HepG2 (cell line): ENCODE measurements around the gene MICAL3. TPM values are rescaled to one million over a fixed set of nuclear protein-coding genes. Genes with fewer than 3 reads are reported as not detected.

Experiments used
- AHR ChIP-seq: IDR thresholded peaks from 2 replicates; pipeline ENCODE4 v1.6.1; 2018; ENCODE audit warnings: missing genetic modification reagents, missing compliant biosample characterization
- BCL6 ChIP-seq: IDR thresholded peaks from 2 replicates; pipeline ENCODE4 v1.6.1; 2016; ENCODE audit warnings: missing genetic modification reagents, missing compliant biosample characterization
- KLF11 ChIP-seq: IDR thresholded peaks from 2 replicates; pipeline ENCODE4 v1.6.1; 2016; ENCODE audit warnings: missing compliant biosample characterization
- MAX ChIP-seq: IDR thresholded peaks from 2 replicates; pipeline ENCODE4 v1.6.1; 2012; ENCODE audit warnings: inconsistent platforms
- ZBTB34 ChIP-seq: sonication (generic); formaldehyde crosslinking; IDR thresholded peaks from 2 replicates; pipeline ENCODE4 v1.8.0; 2022; ENCODE audit warnings: mild to moderate bottlenecking, missing genetic modification reagents
- ZBTB49 ChIP-seq: sonication (generic); formaldehyde crosslinking; IDR thresholded peaks from 2 replicates; pipeline ENCODE4 v1.4.0; 2020; ENCODE audit warnings: missing genetic modification reagents, borderline replicate concordance
- ZFX ChIP-seq: sonication (generic); formaldehyde crosslinking; IDR thresholded peaks from 2 replicates; pipeline ENCODE4 v1.4.0; 2020; ENCODE audit warnings: mild to moderate bottlenecking, low read depth, missing genetic modification reagents, moderate library complexity
- ZMAT5 ChIP-seq: sonication (generic); formaldehyde crosslinking; IDR thresholded peaks from 2 replicates; pipeline ENCODE4 v1.5.0; 2020; ENCODE audit warnings: mild to moderate bottlenecking, low read depth, missing genetic modification reagents, borderline replicate concordance
- ZNF605 ChIP-seq: sonication (generic); formaldehyde crosslinking; IDR thresholded peaks from 2 replicates; pipeline ENCODE4 v1.8.0; 2022; ENCODE audit warnings: mild to moderate bottlenecking, missing genetic modification reagents
- ZNF792 ChIP-seq: IDR thresholded peaks from 2 replicates; pipeline ENCODE4 v1.6.1; 2016
- polyA plus RNA-seq, 8 experiments: library from polyadenylated mRNA; depleted of rRNA in 3 of 8; stranded (reverse) in 7 of 8; unstranded in 1 of 8; fragments of >200 nt; fragmentation: Illumina TruSeq in 4 of 8; extraction: Trizol in 4 of 8; gene quantifications; 2 replicates each; pipeline versions ENCODE4 v1.2.1 to v1.2.3, GENCODE V29; 2011 to 2016; ENCODE audit warnings: low read depth in 4 of 8, missing spikeins in 1 of 8, mixed read lengths in 1 of 8; ENCODE audit not compliant: insufficient read depth in 1 of 8
- total RNA-seq, 5 experiments: library from RNA; depleted of rRNA; stranded (reverse); fragments of >200 nt; fragmentation: Illumina TruSeq; extraction: Trizol; gene quantifications; 2 replicates each; pipeline ENCODE4 v1.2.3, GENCODE V29; 2016; ENCODE audit warnings: low read depth in 1 of 5
- TF ChIP-seq, protein P1 (sequence below): sonication (generic); formaldehyde crosslinking; IDR thresholded peaks from 2 replicates; pipeline ENCODE4 v1.5.0; 2020; ENCODE audit warnings: mild to moderate bottlenecking, missing genetic modification reagents, borderline replicate concordance
- TF ChIP-seq, protein P2 (sequence below): sonication (generic); formaldehyde crosslinking; IDR thresholded peaks from 2 replicates; pipeline ENCODE4 v1.8.0; 2022; ENCODE audit warnings: missing genetic modification reagents, mild to moderate bottlenecking, moderate library complexity, borderline replicate concordance

Gene MICAL3
- total and polyA plus RNA-seq, 2 of the 13 experiments (the other 11 are each of a cell fraction or from before 2014, with no cell fraction given): 5.3 to 12.5 TPM

DNA sequence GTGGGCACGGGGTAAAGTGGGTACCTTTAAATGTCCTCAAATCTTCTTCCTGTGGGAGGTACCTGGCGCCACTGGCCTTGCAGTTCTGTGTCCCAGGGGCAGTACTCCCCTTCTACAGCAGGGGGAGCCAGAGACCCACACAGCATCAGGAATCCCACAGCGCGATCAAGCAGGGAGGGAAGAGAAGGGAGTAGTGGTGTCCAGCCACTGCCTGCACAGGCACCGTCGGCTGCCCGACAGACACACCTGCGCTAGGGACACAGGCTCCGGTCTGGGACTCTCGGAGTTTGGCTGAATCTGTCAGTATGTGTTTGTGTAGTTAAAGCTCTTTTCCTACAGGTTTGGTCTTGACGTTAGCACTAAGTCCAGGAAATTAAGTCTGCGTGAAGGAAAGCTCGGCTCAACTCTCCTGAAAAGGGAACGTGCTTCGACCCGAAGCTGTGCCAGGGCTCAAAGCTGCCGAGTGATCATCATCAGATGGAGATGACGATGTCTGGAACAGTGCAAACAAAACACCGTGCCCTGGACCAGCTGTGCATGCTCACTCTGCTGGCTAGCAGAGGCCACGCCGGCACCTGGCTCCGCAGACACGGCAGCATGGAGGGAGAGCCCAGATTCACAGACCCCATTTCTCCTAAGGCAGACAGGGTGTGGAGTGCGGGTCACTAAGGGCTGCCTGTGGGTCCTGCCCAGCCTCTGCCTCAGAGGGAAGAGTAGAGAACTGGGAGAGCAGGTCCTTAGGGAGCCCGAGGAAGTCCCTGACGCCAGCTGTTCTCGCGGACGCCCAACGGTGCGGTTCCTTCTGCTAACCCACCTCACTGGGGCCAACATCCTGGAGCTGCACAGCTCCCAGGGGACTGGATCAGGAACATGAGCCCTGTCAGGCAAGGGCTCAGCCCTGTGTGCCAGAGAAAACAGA is 194.1 kb downstream of the MICAL3 start (continued):
- no peak for TF ChIP-seq BCL6
- TF ChIP-seq KLF11 (CRISPR knock-in tag): no peak
- TF ChIP-seq ZBTB49: no peak
- no peak for TF ChIP-seq AHR (CRISPR knock-in tag)
- TF ChIP-seq MAX: peak; percentile 17; the same call in 1 of the 2 replicates
- TF ChIP-seq ZNF792 (CRISPR knock-in tag): no peak
- no peak for TF ChIP-seq ZMAT5 (CRISPR knock-in tag)
- no peak for TF ChIP-seq ZBTB34
- TF ChIP-seq, protein P1, sequence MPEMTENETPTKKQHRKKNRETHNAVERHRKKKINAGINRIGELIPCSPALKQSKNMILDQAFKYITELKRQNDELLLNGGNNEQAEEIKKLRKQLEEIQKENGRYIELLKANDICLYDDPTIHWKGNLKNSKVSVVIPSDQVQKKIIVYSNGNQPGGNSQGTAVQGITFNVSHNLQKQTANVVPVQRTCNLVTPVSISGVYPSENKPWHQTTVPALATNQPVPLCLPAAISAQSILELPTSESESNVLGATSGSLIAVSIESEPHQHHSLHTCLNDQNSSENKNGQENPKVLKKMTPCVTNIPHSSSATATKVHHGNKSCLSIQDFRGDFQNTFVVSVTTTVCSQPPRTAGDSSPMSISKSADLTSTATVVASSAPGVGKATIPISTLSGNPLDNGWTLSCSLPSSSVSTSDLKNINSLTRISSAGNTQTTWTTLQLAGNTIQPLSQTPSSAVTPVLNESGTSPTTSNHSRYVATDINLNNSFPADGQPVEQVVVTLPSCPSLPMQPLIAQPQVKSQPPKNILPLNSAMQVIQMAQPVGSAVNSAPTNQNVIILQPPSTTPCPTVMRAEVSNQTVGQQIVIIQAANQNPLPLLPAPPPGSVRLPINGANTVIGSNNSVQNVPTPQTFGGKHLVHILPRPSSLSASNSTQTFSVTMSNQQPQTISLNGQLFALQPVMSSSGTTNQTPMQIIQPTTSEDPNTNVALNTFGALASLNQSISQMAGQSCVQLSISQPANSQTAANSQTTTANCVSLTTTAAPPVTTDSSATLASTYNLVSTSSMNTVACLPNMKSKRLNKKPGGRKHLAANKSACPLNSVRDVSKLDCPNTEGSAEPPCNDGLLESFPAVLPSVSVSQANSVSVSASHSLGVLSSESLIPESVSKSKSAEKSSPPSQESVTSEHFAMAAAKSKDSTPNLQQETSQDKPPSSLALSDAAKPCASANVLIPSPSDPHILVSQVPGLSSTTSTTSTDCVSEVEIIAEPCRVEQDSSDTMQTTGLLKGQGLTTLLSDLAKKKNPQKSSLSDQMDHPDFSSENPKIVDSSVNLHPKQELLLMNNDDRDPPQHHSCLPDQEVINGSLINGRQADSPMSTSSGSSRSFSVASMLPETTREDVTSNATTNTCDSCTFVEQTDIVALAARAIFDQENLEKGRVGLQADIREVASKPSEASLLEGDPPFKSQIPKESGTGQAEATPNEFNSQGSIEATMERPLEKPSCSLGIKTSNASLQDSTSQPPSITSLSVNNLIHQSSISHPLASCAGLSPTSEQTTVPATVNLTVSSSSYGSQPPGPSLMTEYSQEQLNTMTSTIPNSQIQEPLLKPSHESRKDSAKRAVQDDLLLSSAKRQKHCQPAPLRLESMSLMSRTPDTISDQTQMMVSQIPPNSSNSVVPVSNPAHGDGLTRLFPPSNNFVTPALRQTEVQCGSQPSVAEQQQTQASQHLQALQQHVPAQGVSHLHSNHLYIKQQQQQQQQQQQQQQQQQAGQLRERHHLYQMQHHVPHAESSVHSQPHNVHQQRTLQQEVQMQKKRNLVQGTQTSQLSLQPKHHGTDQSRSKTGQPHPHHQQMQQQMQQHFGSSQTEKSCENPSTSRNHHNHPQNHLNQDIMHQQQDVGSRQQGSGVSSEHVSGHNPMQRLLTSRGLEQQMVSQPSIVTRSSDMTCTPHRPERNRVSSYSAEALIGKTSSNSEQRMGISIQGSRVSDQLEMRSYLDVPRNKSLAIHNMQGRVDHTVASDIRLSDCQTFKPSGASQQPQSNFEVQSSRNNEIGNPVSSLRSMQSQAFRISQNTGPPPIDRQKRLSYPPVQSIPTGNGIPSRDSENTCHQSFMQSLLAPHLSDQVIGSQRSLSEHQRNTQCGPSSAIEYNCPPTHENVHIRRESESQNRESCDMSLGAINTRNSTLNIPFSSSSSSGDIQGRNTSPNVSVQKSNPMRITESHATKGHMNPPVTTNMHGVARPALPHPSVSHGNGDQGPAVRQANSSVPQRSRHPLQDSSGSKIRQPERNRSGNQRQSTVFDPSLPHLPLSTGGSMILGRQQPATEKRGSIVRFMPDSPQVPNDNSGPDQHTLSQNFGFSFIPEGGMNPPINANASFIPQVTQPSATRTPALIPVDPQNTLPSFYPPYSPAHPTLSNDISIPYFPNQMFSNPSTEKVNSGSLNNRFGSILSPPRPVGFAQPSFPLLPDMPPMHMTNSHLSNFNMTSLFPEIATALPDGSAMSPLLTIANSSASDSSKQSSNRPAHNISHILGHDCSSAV: no peak
- TF ChIP-seq, protein P2, sequence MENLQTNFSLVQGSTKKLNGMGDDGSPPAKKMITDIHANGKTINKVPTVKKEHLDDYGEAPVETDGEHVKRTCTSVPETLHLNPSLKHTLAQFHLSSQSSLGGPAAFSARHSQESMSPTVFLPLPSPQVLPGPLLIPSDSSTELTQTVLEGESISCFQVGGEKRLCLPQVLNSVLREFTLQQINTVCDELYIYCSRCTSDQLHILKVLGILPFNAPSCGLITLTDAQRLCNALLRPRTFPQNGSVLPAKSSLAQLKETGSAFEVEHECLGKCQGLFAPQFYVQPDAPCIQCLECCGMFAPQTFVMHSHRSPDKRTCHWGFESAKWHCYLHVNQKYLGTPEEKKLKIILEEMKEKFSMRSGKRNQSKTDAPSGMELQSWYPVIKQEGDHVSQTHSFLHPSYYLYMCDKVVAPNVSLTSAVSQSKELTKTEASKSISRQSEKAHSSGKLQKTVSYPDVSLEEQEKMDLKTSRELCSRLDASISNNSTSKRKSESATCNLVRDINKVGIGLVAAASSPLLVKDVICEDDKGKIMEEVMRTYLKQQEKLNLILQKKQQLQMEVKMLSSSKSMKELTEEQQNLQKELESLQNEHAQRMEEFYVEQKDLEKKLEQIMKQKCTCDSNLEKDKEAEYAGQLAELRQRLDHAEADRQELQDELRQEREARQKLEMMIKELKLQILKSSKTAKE: no peak
- TF ChIP-seq ZNF605 (CRISPR knock-in tag): no peak
- TF ChIP-seq ZFX (CRISPR knock-in tag): no peak
